Glutamatergic neuron (in vitro differentiated cells): ENCODE results near the gene PTTG1IP2. TPM values are rescaled to one million over a fixed set of nuclear protein-coding genes. Genes with fewer than 3 reads are reported as not detected.

Experiments
- DNase-seq: peaks from one replicate; pipeline ENCODE4 v3.0.0; 2022
- H3K27ac Mint-ChIP-seq: one replicate; pipeline ENCODE4 v1.8.0; 2020; ENCODE audit warnings: mild to moderate bottlenecking, mixed read lengths, inconsistent platforms; ENCODE audit not compliant: unreplicated experiment
- H3K27me3 Mint-ChIP-seq: one replicate; pipeline ENCODE4 v1.8.0; 2020; ENCODE audit warnings: mild to moderate bottlenecking, moderate library complexity, mixed read lengths, inconsistent platforms; ENCODE audit not compliant: unreplicated experiment
- H3K36me3 Mint-ChIP-seq: one replicate; pipeline ENCODE4 v1.8.0; 2020; ENCODE audit warnings: mild to moderate bottlenecking, mixed read lengths, inconsistent platforms; ENCODE audit not compliant: unreplicated experiment
- H3K4me1 Mint-ChIP-seq: one replicate; pipeline ENCODE4 v1.8.0; 2020; ENCODE audit warnings: mild to moderate bottlenecking, low read depth, mixed read lengths, inconsistent platforms; ENCODE audit not compliant: unreplicated experiment
- H3K4me3 Mint-ChIP-seq: one replicate; pipeline ENCODE4 v1.8.0; 2020; ENCODE audit warnings: mild to moderate bottlenecking, mixed read lengths, inconsistent platforms; ENCODE audit not compliant: unreplicated experiment
- H3K9me3 Mint-ChIP-seq: one replicate; pipeline ENCODE4 v1.8.0; 2020; ENCODE audit warnings: mild to moderate bottlenecking, moderate library complexity, mixed read lengths, inconsistent platforms; ENCODE audit not compliant: unreplicated experiment
- CTCF ChIP-seq: fragments of 200-600 bp; sonication (generic); IDR thresholded peaks from one replicate; pipeline ENCODE4 v1.5.0; 2021; ENCODE audit not compliant: partially characterized antibody, unreplicated experiment
- total RNA-seq: library from RNA; stranded (reverse); fragmentation: NEBNext Ultra II Directional; extraction: Animal tissue kit (Norgen Biotek cat#: 25700); gene quantifications from one replicate; pipeline ENCODE4 v1.2.1, GENCODE V29; 2021; ENCODE audit not compliant: unreplicated experiment

PTTG1IP2 gene
- total RNA-seq, 1 donor from 2014 or later: not detected

GRCh38 chr7:90530263-90530662, 60.8 kb downstream of the PTTG1IP2 start:
- no peak overlapping the region for H3K4me3 Mint-ChIP-seq
- H3K27me3 Mint-ChIP-seq: no peaks in the 10 kb centered on the region
- H3K9me3 Mint-ChIP-seq: no peaks in the 10 kb centered on the region
- H3K27ac Mint-ChIP-seq: no peak overlapping the region
- no peak for DNase-seq
- H3K4me1 Mint-ChIP-seq: peaks cover 4% of the 10 kb centered on the region
- H3K36me3 Mint-ChIP-seq: no peaks in the 10 kb centered on the region
- no peak for TF ChIP-seq CTCF

GRCh38 chr7:90532231-90532929, 62.9 kb downstream of the PTTG1IP2 start:
- H3K27ac Mint-ChIP-seq: no peak overlapping the region
- H3K4me1 Mint-ChIP-seq: peaks cover 4% of the 10 kb centered on the region
- H3K4me3 Mint-ChIP-seq: no peak overlapping the region
- no peaks in the 10 kb centered on the region for H3K36me3 Mint-ChIP-seq
- no peaks in the 10 kb centered on the region for H3K9me3 Mint-ChIP-seq
- no peak for TF ChIP-seq CTCF
- DNase-seq: no peak
- no peaks in the 10 kb centered on the region for H3K27me3 Mint-ChIP-seq

GRCh38 chr7:90536449-90536848, 67.0 kb downstream of the PTTG1IP2 start:
- H3K36me3 Mint-ChIP-seq: no peaks in the 10 kb centered on the region
- TF ChIP-seq CTCF: no peak
- no peaks in the 10 kb centered on the region for H3K9me3 Mint-ChIP-seq
- H3K4me3 Mint-ChIP-seq: no peak overlapping the region
- no peaks in the 10 kb centered on the region for H3K4me1 Mint-ChIP-seq
- no peak overlapping the region for H3K27ac Mint-ChIP-seq
- DNase-seq: no peak
- H3K27me3 Mint-ChIP-seq: no peaks in the 10 kb centered on the region

DNA sequence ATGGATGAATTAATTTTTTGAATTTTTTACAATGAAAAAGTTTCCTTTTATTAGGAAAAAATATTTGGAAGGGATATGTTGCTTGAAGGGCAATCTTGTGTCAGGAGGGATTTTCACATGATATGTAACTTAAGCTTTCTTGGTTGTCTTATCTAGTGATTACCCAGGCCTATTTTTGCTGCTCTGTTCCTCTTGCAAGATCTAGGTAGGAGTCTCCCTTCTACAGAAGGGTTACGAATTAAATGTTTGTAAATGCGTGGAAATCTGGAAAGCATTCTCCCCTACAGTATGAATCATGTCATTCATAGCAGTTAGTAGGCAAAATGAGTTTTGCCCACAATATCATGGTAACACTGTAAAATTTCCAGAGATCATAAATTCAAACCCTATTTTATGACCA, 69.0 kb downstream of the PTTG1IP2 start:
- no peaks in the 10 kb centered on the region for H3K36me3 Mint-ChIP-seq
- peaks cover 3% of the 10 kb centered on the region for H3K27me3 Mint-ChIP-seq
- no peak for DNase-seq
- H3K9me3 Mint-ChIP-seq: no peaks in the 10 kb centered on the region
- no peaks in the 10 kb centered on the region for H3K4me1 Mint-ChIP-seq
- no peak overlapping the region for H3K4me3 Mint-ChIP-seq
- no peak for TF ChIP-seq CTCF
- H3K27ac Mint-ChIP-seq: no peak overlapping the region

GRCh38 chr7:90540406-90540805, 71.0 kb downstream of the PTTG1IP2 start:
- no peak for DNase-seq
- H3K36me3 Mint-ChIP-seq: no peaks in the 10 kb centered on the region
- no peaks in the 10 kb centered on the region for H3K4me1 Mint-ChIP-seq
- H3K27me3 Mint-ChIP-seq: peaks cover 3% of the 10 kb centered on the region
- H3K9me3 Mint-ChIP-seq: no peaks in the 10 kb centered on the region
- TF ChIP-seq CTCF: no peak
- no peak overlapping the region for H3K27ac Mint-ChIP-seq
- no peak overlapping the region for H3K4me3 Mint-ChIP-seq
